Sigmoid colon (tissue), 7 donors: ENCODE data around the gene LRFN2. TPM values are rescaled to one million over a fixed set of nuclear protein-coding genes. Genes with fewer than 3 reads are reported as not detected.
A peak's percentile ranks its signal among the peaks of the same experiment; 100 is the strongest.

Source experiments
- DNase-seq: peaks from one replicate; pipeline ENCODE4 v3.0.0-alpha.2; 2019
- H3K27ac ChIP-seq, 4 donors: fragments of 200-600 bp; sonication (generic); one replicate each; pipeline ENCODE4 v1.5.1; 2016 to 2019; ENCODE audit warnings: mild to moderate bottlenecking in 1 of 4
- H3K27me3 ChIP-seq, 3 donors: fragments of 200-600 bp; sonication (generic); one replicate each; pipeline ENCODE4 v1.5.1; 2019; ENCODE audit warnings: mild to moderate bottlenecking in 1 of 3
- H3K36me3 ChIP-seq, 4 donors: fragments of 200-600 bp; sonication (generic); one replicate each; pipeline ENCODE4 v1.5.1; 2016 to 2019
- H3K4me1 ChIP-seq, 4 donors: fragments of 200-600 bp; sonication (generic); one replicate each; pipeline ENCODE4 v1.5.1; 2017 to 2019
- H3K4me3 ChIP-seq, 4 donors: fragments of 200-600 bp; sonication (generic); one replicate each; pipeline ENCODE4 v1.5.1; 2017 to 2019; ENCODE audit warnings: mild to moderate bottlenecking in 2 of 4, moderate library complexity in 1 of 4
- H3K9me3 ChIP-seq, 4 donors: fragments of 200-600 bp in 3 of 4; sonication (generic) in 3 of 4; one replicate each; pipeline versions ENCODE4 v1.5.1 to v1.6.1; 2013 to 2019
- CTCF ChIP-seq, 4 experiments: fragments of 450-650 bp in 3 of 4; fragments of 200-600 bp in 1 of 4; IDR thresholded peaks; one replicate each; pipeline ENCODE4 v1.5.1; 2016 to 2019; ENCODE audit warnings: antibody characterized with exemption in 4 of 4, mild to moderate bottlenecking in 3 of 4, moderate library complexity in 2 of 4
- EP300 ChIP-seq, 4 donors: sonication (generic); formaldehyde crosslinking; IDR thresholded peaks; one replicate each; pipeline ENCODE4 v1.6.1; 2017; ENCODE audit warnings: antibody characterized with exemption in 4 of 4
- POLR2A ChIP-seq, 2 donors: fragments of 450-650 bp; IDR thresholded peaks; one replicate each; pipeline ENCODE4 v1.6.1; 2016; ENCODE audit warnings: antibody characterized with exemption in 2 of 2, mild to moderate bottlenecking in 2 of 2, moderate library complexity in 2 of 2
- POLR2AphosphoS5 ChIP-seq, 4 donors: sonication (generic); formaldehyde crosslinking; IDR thresholded peaks; one replicate each; pipeline ENCODE4 v1.6.1; 2017; ENCODE audit warnings: antibody characterized with exemption in 4 of 4
- WGBS, 2 donors: extraction: QIAGEN DNeasy Blood & Tissue Kit; methylation state at CpG; one replicate each; pipeline ENCODE4 v1.1.7; 2013; 5-methylcytosine and 5-hydroxymethylcytosine counted together
- intact Hi-C: fragments of 100-400 bp; cut with DNase I; formaldehyde crosslinking; loops from one replicate; pipeline ENCODE4 v1.15.1; 2023
- polyA plus RNA-seq, 3 donors: library from polyadenylated mRNA; stranded (reverse); fragments of 200-250 nt; gene quantifications; one replicate each; pipeline ENCODE4 v1.2.3, GENCODE V29; 2013
- total RNA-seq, 4 donors: library from RNA; depleted of rRNA; stranded (reverse); fragments of >200 nt; gene quantifications; one replicate each; pipeline ENCODE4 v1.1.0, GENCODE V29; 2016
- donor health status: healthy with polysubstance abuse.
- donor health status: Bipolar disorder and iron deficiency.
- donor health status: healthy.

Gene LRFN2
- total and polyA plus RNA-seq, 7 donors = 0.10 to 0.60 (median 0.49) TPM; not detected in 4

- DNase-seq = no peak
- Histone ChIP-seq H3K27me3 (no peaks in the 10 kb centered on the region), H3K36me3 (no peaks in the 10 kb centered on the region), H3K27ac (no peak overlapping the region), H3K9me3 (no peaks in the 10 kb centered on the region), H3K4me1 (no peaks in the 10 kb centered on the region), H3K4me3 (no peak overlapping the region)
- WGBS, 2 donors = 88 to 90% methylated on average over 6 of the region's 6 CpGs
- no peak for TF ChIP-seq EP300 (IDR thresholded peaks at IDR 0.05)
- no peak for TF ChIP-seq POLR2AphosphoS5 (IDR thresholded peaks at IDR 0.05)
- TF ChIP-seq POLR2A (IDR thresholded peaks at IDR 0.05) = no peak
- no peak for TF ChIP-seq CTCF (IDR thresholded peaks at IDR 0.05)
- intact Hi-C loops = no loop called here
Measured at GRCh38 chr6:40432982-40433381, 154.2 kb downstream of the LRFN2 start.

- H3K9me3 ChIP-seq = no peaks in the 10 kb centered on the region
- H3K4me3 ChIP-seq = no peak overlapping the region
- no peak for DNase-seq
- H3K27me3 ChIP-seq = no peaks in the 10 kb centered on the region
- intact Hi-C loops = no loop called here
- peaks cover 0 to 5% (median 0%) of the 10 kb centered on the region in 4 donors for H3K4me1 ChIP-seq
- H3K27ac ChIP-seq = no peak overlapping the region
- TF ChIP-seq CTCF (IDR thresholded peaks at IDR 0.05) (no peak), EP300 (IDR thresholded peaks at IDR 0.05) (no peak), POLR2AphosphoS5 (IDR thresholded peaks at IDR 0.05) (no peak), POLR2A (IDR thresholded peaks at IDR 0.05) (no peak)
- 92 to 94% methylated on average over 12 of the region's 12 CpGs for whole genome bisulfite sequencing, 2 donors
- H3K36me3 ChIP-seq = no peaks in the 10 kb centered on the region
Measured at GRCh38 chr6:40431706-40432105, 155.5 kb downstream of the LRFN2 start.

DNA sequence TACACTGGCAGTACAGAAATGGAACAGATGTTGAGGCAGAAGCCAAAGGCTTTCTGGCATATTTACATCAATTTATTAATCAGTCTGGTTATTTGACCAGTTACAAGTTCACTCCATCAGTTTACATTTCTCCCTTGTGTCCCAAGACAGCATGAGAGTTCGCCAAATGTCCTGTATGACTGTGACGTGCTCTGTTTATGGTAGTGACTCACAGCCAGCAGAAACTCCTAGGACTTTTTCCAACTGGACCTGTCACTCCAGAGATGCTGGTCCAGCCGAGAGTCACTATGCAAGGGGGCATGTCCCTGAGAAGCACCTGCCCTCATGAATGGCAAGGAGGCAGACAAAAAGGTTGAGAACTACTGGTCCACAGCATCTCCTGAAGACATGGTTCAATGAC lies 160.0 kb downstream of the LRFN2 start:
- H3K4me1 ChIP-seq = peaks cover 0 to 5% (median 2%) of the 10 kb centered on the region in 4 donors
- intact Hi-C loops = no loop called here
- H3K4me3 ChIP-seq = no peak overlapping the region
- TF ChIP-seq POLR2A (IDR thresholded peaks at IDR 0.05) (no peak), POLR2AphosphoS5 (IDR thresholded peaks at IDR 0.05) (peak in 1 of 4 donors; percentile 4), EP300 (IDR thresholded peaks at IDR 0.05) (no peak), CTCF (IDR thresholded peaks at IDR 0.05) (no peak)
- no peak for DNase-seq
- no peaks in the 10 kb centered on the region for H3K9me3 ChIP-seq
- no peaks in the 10 kb centered on the region for H3K36me3 ChIP-seq
- H3K27ac ChIP-seq = no peak overlapping the region
- H3K27me3 ChIP-seq = no peaks in the 10 kb centered on the region
- WGBS, 2 donors = 75 to 82% methylated on average over 3 of the region's 3 CpGs

DNA sequence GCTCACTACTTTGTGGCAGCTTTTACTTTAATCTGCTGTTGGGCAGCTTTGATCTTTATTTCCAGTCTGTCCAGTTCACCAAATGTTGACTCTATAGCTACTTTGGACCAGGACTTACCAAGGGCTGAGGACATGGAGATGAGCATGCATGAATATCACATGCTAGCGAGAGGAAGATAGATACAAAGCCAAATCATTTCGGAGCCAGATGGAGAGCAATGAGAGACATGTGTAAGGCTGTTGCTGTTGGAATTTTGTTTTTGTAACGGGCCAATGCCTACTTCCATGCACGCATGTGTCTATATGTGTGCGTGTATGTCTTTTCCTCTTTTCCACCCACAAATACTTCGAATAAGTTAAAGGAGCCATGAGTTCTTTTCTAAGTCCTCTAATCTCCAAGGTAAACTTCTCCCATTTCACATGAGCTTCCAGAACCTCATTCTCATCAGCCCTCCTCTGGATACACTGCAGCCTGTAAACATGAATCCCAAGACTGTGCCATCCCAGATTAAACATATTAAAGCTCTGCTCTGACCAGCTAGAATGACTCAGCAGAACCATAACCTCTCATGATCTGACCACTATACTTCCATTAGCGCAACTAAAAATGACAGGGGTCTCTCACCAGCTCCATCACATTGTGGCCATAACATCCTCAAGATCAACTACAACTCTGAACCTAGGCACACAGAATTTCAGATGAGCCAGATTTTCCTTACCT lies 160.7 kb downstream of the LRFN2 start:
- H3K4me1 ChIP-seq = peaks cover 0 to 5% (median 2%) of the 10 kb centered on the region in 4 donors
- no peak for TF ChIP-seq CTCF (IDR thresholded peaks at IDR 0.05)
- no peak for TF ChIP-seq POLR2A (IDR thresholded peaks at IDR 0.05)
- TF ChIP-seq EP300 (IDR thresholded peaks at IDR 0.05) = no peak
- TF ChIP-seq POLR2AphosphoS5 (IDR thresholded peaks at IDR 0.05) = no peak
- DNase-seq = no peak
- H3K4me3 ChIP-seq = no peak overlapping the region
- no peaks in the 10 kb centered on the region for H3K27me3 ChIP-seq
- intact Hi-C loops = no loop called here
- no peak overlapping the region for H3K27ac ChIP-seq
- no peaks in the 10 kb centered on the region for H3K9me3 ChIP-seq
- H3K36me3 ChIP-seq = no peaks in the 10 kb centered on the region
- 93 to 94% methylated on average over 7 of the region's 7 CpGs for WGBS, 2 donors
